Measurements from ENCODE around the gene GRIK1.

Gene GRIK1

GRCh38 chr21:29582855-29583254, 356.9 kb downstream of the GRIK1 start:
- TF ChIP-seq ZNF274 (IDR thresholded peaks at IDR 0.05; ENCODE audit: low read depth, low read length) = no peak
- H3K4me3 ChIP-seq (ENCODE audit: low read length) = no peak overlapping the region

- TF ChIP-seq ZNF274 (IDR thresholded peaks at IDR 0.05; ENCODE audit: low read depth, low read length) = no peak
- H3K4me3 ChIP-seq (ENCODE audit: low read length) = no peak overlapping the region
Measured at GRCh38 chr21:29581393-29581792, 358.4 kb downstream of the GRIK1 start.

DNA sequence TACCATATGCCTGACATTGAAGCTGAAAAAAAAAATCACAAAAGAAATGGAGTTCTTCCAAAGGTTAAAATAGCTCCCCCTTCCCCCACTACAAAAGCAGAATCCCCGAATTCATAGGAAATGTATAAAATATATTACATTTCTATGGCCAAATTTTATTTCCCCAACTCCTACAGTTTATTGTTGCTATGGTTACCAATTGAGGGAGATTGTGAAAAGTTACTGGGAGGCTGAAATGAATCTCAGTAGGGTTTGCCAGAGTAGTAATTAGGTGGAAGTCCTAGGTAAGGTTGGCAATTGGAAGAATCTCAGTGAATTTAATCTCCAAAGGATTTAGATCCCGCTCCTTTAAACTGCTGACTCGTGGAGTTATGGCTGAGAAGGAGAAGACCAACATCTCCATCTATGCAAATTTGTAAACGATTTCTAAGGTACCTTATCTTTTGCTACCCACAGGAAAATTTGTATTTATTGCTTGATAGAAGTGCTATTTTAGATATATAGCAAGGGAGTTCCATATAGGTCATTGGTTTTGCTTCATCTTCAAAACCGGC, 359.0 kb downstream of the GRIK1 start:
- no peak overlapping the region for H3K4me3 ChIP-seq (ENCODE audit: low read length)
- no peak for TF ChIP-seq ZNF274 (IDR thresholded peaks at IDR 0.05; ENCODE audit: low read depth, low read length)

DNA sequence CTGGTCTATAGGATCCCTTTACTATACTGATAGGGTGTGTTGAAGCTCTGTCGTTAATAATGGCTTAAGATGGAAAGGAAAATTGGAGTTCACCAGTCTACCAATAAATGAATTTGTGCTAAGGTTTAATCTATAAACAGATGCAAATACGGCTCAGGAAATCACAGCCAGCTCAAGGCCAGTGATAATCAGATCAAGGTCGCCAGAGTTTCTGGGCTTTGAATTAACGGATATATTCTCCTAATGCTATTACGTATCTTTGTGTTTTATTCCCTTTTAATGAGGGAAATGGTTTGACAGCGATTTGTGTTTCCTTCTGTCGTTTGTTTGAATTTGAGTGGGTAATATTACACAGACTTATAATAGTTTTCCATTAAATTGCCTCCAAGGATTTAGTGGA, 361.5 kb downstream of the GRIK1 start:
- H3K4me3 ChIP-seq (ENCODE audit: low read length) = no peak overlapping the region
- no peak for TF ChIP-seq ZNF274 (IDR thresholded peaks at IDR 0.05; ENCODE audit: low read depth, low read length)

DNA sequence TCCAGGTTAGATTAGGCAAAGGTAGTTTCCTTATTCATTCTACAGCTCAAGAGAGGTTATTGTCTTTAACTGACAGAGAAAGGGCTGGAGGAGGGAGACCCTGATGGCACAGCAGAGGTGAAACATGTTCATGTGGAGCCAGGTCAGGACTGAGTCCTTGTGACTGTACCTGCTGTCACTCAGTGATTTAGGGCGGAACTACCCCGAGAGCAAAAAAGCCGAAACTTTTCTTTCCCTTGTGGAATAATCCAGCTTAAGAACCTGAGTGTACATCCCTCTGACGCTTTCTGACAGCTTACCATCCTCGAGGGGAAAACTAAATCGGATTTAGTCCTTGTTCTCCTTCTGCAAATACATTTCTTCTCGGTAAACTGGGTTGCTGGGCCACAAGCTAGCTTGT, 367.8 kb downstream of the GRIK1 start:
- H3K4me3 ChIP-seq (ENCODE audit: low read length) = no peak overlapping the region
- no peak for TF ChIP-seq ZNF274 (IDR thresholded peaks at IDR 0.05; ENCODE audit: low read depth, low read length)

- TF ChIP-seq ZNF274 (IDR thresholded peaks at IDR 0.05; ENCODE audit: low read depth, low read length) = no peak
- H3K4me3 ChIP-seq (ENCODE audit: low read length) = no peak overlapping the region
Measured at GRCh38 chr21:29568020-29568697, 371.6 kb downstream of the GRIK1 start.

DNA sequence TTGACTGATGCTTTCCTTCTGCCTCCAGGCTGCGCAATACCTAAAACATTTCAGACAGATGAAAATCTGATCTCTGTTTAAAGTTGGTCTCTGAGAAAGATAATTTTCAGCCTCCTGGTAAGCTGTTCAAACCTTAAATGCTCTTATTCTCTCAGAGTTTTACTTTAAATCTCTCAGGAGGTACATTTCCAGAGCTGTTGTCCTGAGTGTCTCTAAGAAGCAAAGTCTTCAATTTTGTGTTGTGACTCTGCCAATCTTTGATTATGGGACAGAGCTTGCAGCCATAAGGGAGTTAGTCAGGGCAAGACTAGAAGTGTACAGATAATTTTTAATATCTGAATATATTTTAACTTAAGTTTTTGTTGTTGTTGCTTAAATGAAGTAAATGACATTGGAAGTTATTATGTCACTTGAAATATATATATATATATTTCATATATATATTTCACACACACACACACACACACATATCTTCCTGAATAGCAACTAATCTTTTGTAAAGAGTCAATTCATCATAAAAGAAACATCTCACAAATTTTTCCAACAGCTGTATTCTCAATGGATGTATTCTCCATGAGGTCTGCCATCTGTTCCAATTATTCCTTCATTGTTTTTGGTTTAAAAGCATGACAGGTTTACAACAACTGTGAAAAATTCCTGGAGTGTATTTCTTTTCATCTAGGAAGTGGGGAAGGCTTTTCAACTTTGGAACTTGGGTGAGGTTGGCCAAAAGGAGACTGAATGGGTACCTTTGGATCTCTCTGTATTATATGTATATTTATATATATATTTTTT, 381.7 kb downstream of the GRIK1 start:
- H3K4me3 ChIP-seq (ENCODE audit: low read length) = no peak overlapping the region
- TF ChIP-seq ZNF274 (IDR thresholded peaks at IDR 0.05; ENCODE audit: low read depth, low read length) = no peak

- H3K4me3 ChIP-seq (ENCODE audit: low read length) = no peak overlapping the region
- TF ChIP-seq ZNF274 (IDR thresholded peaks at IDR 0.05; ENCODE audit: low read depth, low read length) = no peak
Measured at GRCh38 chr21:29557200-29557599, 382.6 kb downstream of the GRIK1 start.

- H3K4me3 ChIP-seq (ENCODE audit: low read length) = no peak overlapping the region
- no peak for TF ChIP-seq ZNF274 (IDR thresholded peaks at IDR 0.05; ENCODE audit: low read depth, low read length)
Measured at GRCh38 chr21:29555601-29556000, 384.2 kb downstream of the GRIK1 start.

- no peak overlapping the region for H3K4me3 ChIP-seq (ENCODE audit: low read length)
- TF ChIP-seq ZNF274 (IDR thresholded peaks at IDR 0.05; ENCODE audit: low read depth, low read length) = no peak
Measured at GRCh38 chr21:29550205-29550604, 389.6 kb downstream of the GRIK1 start.

DNA sequence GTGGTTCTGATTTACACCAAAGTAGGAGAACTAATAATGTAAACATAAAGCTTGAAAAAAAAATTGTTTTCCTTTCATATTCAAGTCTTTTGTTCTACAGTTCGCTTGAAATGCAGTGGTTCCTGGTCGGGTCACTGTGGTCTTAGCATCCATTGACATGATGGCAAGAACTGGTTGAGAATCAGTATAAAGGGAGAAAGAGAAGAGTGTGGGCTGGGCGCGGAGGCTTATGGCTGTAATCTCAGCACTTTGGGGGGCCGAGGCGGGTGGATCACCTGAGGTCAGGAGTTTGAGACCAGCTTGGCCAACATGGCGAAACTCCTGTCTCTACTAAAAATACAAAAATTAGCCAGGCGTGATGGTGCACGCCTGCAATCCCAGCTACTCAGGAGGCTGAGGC, 390.2 kb downstream of the GRIK1 start:
- no peak overlapping the region for H3K4me3 ChIP-seq (ENCODE audit: low read length)
- TF ChIP-seq ZNF274 (IDR thresholded peaks at IDR 0.05; ENCODE audit: low read depth, low read length) = no peak

DNA sequence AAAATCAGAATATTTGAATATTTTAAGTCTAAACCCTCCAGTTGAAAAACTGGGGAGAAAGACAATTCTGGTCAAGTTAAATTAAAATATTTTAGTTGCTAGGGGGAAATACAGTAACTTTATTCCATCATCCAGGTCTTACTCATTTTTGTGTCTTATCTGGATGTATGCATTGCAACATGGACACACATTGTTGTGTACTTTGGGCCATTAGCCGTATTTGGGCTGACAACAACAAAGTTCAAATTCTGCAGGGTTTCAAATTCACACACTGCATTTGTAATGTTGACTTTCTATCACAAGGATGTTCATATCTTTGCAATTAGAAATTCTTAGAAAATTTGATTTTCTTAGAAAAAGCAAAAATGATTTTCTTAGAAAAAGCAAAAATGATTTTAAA, 391.8 kb downstream of the GRIK1 start:
- TF ChIP-seq ZNF274 (IDR thresholded peaks at IDR 0.05; ENCODE audit: low read depth, low read length) = no peak
- H3K4me3 ChIP-seq (ENCODE audit: low read length) = no peak overlapping the region

DNA sequence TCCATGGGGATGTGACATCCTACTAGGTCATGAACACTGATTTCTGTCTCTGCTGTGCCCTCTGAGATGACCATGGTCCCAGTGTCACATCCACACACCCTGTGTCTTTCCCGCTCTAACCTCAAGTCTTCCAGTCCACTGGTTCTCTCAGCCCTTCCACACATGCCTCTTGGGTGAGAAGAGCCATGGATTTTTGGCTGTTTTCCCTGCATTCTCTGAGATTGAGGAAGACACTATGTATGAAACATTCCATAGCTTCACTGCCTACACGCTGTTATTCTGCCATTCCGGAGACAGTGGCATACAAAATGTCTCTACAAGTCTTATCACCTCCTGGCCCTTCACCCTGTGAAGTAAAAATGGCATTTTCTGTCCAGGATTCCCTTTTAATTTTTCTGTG, 393.7 kb downstream of the GRIK1 start:
- no peak for TF ChIP-seq ZNF274 (IDR thresholded peaks at IDR 0.05; ENCODE audit: low read depth, low read length)
- no peak overlapping the region for H3K4me3 ChIP-seq (ENCODE audit: low read length)

GRCh38 chr21:29540289-29540688, 399.5 kb downstream of the GRIK1 start:
- no peak for TF ChIP-seq ZNF274 (IDR thresholded peaks at IDR 0.05; ENCODE audit: low read depth, low read length)
- H3K4me3 ChIP-seq (ENCODE audit: low read length) = no peak overlapping the region

- no peak overlapping the region for H3K4me3 ChIP-seq (ENCODE audit: low read length)
- no peak for TF ChIP-seq ZNF274 (IDR thresholded peaks at IDR 0.05; ENCODE audit: low read depth, low read length)
Measured at GRCh38 chr21:29538115-29538514, 401.7 kb downstream of the GRIK1 start.

All from GM08714 (cell line).